Measurements from ENCODE around the gene PKHD1.

DNA sequence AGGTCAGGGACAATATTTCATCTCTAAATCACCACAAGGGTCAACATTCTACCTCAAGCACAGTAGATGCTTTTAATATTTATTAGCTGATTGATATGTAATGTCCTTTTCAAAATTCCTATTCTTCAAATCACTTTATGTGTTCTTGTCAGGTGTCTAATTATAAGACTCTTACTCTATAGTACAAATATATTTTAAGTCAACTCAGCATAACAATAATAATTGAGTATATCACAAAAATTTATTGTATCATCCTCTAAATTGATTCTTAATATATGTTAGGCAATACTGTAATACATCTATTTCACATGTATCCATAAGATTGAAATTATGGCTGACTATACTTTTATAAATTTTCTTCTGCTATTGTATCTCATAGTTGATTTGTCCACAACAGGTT lies 423.9 kb downstream of the PKHD1 start:
- TF ChIP-seq JUN (IDR thresholded peaks at IDR 0.05; ENCODE audit: low read depth, low read length) (no peak), CBX5 (IDR thresholded peaks at IDR 0.05; ENCODE audit: low read depth, low read length) (no peak), POLR2A (IDR thresholded peaks at IDR 0.05; ENCODE audit: control extremely low read depth in 1 of 2, low read depth in 2 of 2, low read length in 2 of 2) (no peak), EGR1 (IDR thresholded peaks at IDR 0.05; ENCODE audit: borderline replicate concordance, low read depth, low read length) (no peak), SAP30 (IDR thresholded peaks at IDR 0.05; ENCODE audit: insufficient read depth, insufficient replicate concordance, low read length) (no peak), RAD21 (IDR thresholded peaks at IDR 0.05 in 1 of 2, conservative IDR thresholded peaks at IDR 0.05 in 1 of 2; ENCODE audit: low read depth in 2 of 2, low read length in 2 of 2) (no peak), CEBPB (IDR thresholded peaks at IDR 0.05; ENCODE audit: low read depth, low read length) (no peak), GABPA (IDR thresholded peaks at IDR 0.05; ENCODE audit: borderline replicate concordance, insufficient read depth, low read length) (no peak), TCF12 (IDR thresholded peaks at IDR 0.05; ENCODE audit: low read depth, low read length) (no peak)
- TF ChIP-seq, protein P1, sequence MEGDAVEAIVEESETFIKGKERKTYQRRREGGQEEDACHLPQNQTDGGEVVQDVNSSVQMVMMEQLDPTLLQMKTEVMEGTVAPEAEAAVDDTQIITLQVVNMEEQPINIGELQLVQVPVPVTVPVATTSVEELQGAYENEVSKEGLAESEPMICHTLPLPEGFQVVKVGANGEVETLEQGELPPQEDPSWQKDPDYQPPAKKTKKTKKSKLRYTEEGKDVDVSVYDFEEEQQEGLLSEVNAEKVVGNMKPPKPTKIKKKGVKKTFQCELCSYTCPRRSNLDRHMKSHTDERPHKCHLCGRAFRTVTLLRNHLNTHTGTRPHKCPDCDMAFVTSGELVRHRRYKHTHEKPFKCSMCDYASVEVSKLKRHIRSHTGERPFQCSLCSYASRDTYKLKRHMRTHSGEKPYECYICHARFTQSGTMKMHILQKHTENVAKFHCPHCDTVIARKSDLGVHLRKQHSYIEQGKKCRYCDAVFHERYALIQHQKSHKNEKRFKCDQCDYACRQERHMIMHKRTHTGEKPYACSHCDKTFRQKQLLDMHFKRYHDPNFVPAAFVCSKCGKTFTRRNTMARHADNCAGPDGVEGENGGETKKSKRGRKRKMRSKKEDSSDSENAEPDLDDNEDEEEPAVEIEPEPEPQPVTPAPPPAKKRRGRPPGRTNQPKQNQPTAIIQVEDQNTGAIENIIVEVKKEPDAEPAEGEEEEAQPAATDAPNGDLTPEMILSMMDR (IDR thresholded peaks at IDR 0.05; ENCODE audit: control extremely low read depth in 1 of 3, insufficient read depth in 1 of 3, low read depth in 1 of 3, low read length in 3 of 3), result no peak
- TF ChIP-seq, protein P2, sequence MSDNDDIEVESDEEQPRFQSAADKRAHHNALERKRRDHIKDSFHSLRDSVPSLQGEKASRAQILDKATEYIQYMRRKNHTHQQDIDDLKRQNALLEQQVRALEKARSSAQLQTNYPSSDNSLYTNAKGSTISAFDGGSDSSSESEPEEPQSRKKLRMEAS (IDR thresholded peaks at IDR 0.05), result no peak

All from H1 (cell line).